CD14-positive monocyte (primary cell): ENCODE data around the gene LEMD3. TPM values are rescaled to one million over a fixed set of nuclear protein-coding genes. Genes with fewer than 3 reads are reported as not detected.
A peak's percentile ranks its signal among the peaks of the same experiment; 100 is the strongest.

Experiments used
- DNase-seq, 3 donors: peaks; one replicate each; pipeline ENCODE4 v3.0.0-alpha.2; 2011 to 2022
- H2AFZ ChIP-seq: 2 replicates; pipeline ENCODE4 v1.6.0; 2012; ENCODE audit warnings: mild to moderate bottlenecking, low read depth, low read length, inconsistent platforms; ENCODE audit not compliant: insufficient read depth, poor library complexity, severe bottlenecking
- H3K27ac ChIP-seq, 2 donors: 1 replicate in 1 of 2; 2 replicates in 1 of 2; pipeline ENCODE4 v1.5.1; 2012 to 2013; ENCODE audit warnings: low read length in 2 of 2, control low read depth in 1 of 2, inconsistent platforms in 1 of 2, low read depth in 1 of 2, mild to moderate bottlenecking in 1 of 2
- H3K27me3 ChIP-seq, 2 donors: one replicate each; pipeline versions ENCODE4 v1.6.0 to v1.6.1; 2011 to 2013; ENCODE audit warnings: low read length in 2 of 2; ENCODE audit not compliant: control insufficient read depth in 2 of 2, insufficient read depth in 2 of 2
- H3K36me3 ChIP-seq, 2 donors: replicated peaks in 1 of 2; 1 replicate in 1 of 2; 2 replicates in 1 of 2; pipeline versions ENCODE4 v1.5.1 to v1.6.1; 2012 to 2013; ENCODE audit warnings: low read length in 2 of 2, control low read depth in 1 of 2, inconsistent platforms in 1 of 2, mild to moderate bottlenecking in 1 of 2; ENCODE audit not compliant: insufficient read depth in 2 of 2, control insufficient read depth in 1 of 2
- H3K4me1 ChIP-seq, 2 donors: 1 replicate in 1 of 2; 2 replicates in 1 of 2; pipeline versions ENCODE4 v1.5.1 to v1.6.1; 2012 to 2013; ENCODE audit warnings: low read length in 2 of 2, control low read depth in 1 of 2, inconsistent platforms in 1 of 2, mild to moderate bottlenecking in 1 of 2, moderate library complexity in 1 of 2; ENCODE audit not compliant: insufficient read depth in 2 of 2, control insufficient read depth in 1 of 2
- H3K4me2 ChIP-seq: replicated peaks from 2 replicates; pipeline ENCODE3; 2012; ENCODE audit warnings: low read length, moderate library complexity, mild to moderate bottlenecking; ENCODE audit not compliant: poor library complexity, severe bottlenecking; ENCODE audit errors: extremely low read depth
- H3K4me3 ChIP-seq, 3 experiments: fragments of 200-600 bp in 1 of 3; sonication (generic) in 1 of 3; replicated peaks in 1 of 3; 1 replicate in 2 of 3; 2 replicates in 1 of 3; pipeline ENCODE4 v1.5.1; 2011 to 2013; ENCODE audit warnings: low read length in 3 of 3, mild to moderate bottlenecking in 3 of 3, control low read depth in 2 of 3, low read depth in 2 of 3, inconsistent platforms in 1 of 3, moderate library complexity in 1 of 3
- H3K79me2 ChIP-seq: 2 replicates; pipeline ENCODE4 v1.6.0; 2012; ENCODE audit warnings: mild to moderate bottlenecking, control low read depth, inconsistent platforms, low read length, moderate library complexity; ENCODE audit not compliant: insufficient read depth
- H3K9ac ChIP-seq: 2 replicates; pipeline ENCODE4 v1.6.0; 2017; ENCODE audit warnings: low read length, mild to moderate bottlenecking; ENCODE audit not compliant: insufficient read depth, poor library complexity, severe bottlenecking
- H3K9me3 ChIP-seq, 2 donors: replicated peaks in 1 of 2; 1 replicate in 1 of 2; 2 replicates in 1 of 2; pipeline versions ENCODE4 v1.5.1 to v1.6.1; 2012 to 2013; ENCODE audit warnings: low read length in 2 of 2, control low read depth in 1 of 2; ENCODE audit not compliant: control insufficient read depth in 1 of 2, insufficient read depth in 1 of 2
- H4K20me1 ChIP-seq: 2 replicates; pipeline ENCODE4 v1.6.0; 2012; ENCODE audit warnings: mild to moderate bottlenecking, low read length, control low read depth, moderate library complexity; ENCODE audit not compliant: insufficient read depth
- H3K27ac Mint-ChIP-seq, 7 donors: one replicate each; pipeline ENCODE4 v1.8.0; 2020; ENCODE audit warnings: mild to moderate bottlenecking in 7 of 7, mixed read lengths in 7 of 7, moderate library complexity in 6 of 7, inconsistent platforms in 2 of 7
- H3K27me3 Mint-ChIP-seq, 3 donors: one replicate each; pipeline ENCODE4 v1.8.0; 2021 to 2022; ENCODE audit warnings: low read depth in 3 of 3, mild to moderate bottlenecking in 3 of 3, mixed read lengths in 3 of 3, moderate library complexity in 3 of 3, inconsistent platforms in 1 of 3
- H3K36me3 Mint-ChIP-seq, 2 donors: one replicate each; pipeline ENCODE4 v1.8.0; 2020; ENCODE audit warnings: mixed read lengths in 2 of 2, inconsistent platforms in 1 of 2, mild to moderate bottlenecking in 1 of 2
- H3K4me1 Mint-ChIP-seq: one replicate; pipeline ENCODE4 v1.8.0; 2020; ENCODE audit warnings: mild to moderate bottlenecking, mixed read lengths
- H3K4me3 Mint-ChIP-seq, 2 donors: one replicate each; pipeline ENCODE4 v1.8.0; 2020; ENCODE audit warnings: mild to moderate bottlenecking in 2 of 2, mixed read lengths in 2 of 2, moderate library complexity in 1 of 2
- H3K9me3 Mint-ChIP-seq, 7 donors: one replicate each; pipeline ENCODE4 v1.8.0; 2020 to 2022; ENCODE audit warnings: mixed read lengths in 7 of 7, mild to moderate bottlenecking in 6 of 7, moderate library complexity in 6 of 7, inconsistent platforms in 2 of 7
- WGBS: methylation state at CpG from one replicate; pipeline ENCODE4 v1.1.5; 2013; ENCODE audit warnings: missing lambda C conversion rate; ENCODE audit not compliant: insufficient coverage; 5-methylcytosine and 5-hydroxymethylcytosine counted together
- intact Hi-C, 2 donors: fragments of 100-400 bp; cut with micrococcal nuclease; formaldehyde crosslinking; loops; one replicate each; pipeline versions ENCODE4 v1.15.0 to v1.15.1; 2023
- polyA plus RNA-seq, 3 donors: library from polyadenylated mRNA; depleted of rRNA in 1 of 3; unstranded in 2 of 3; stranded (reverse) in 1 of 3; fragments of 300-500 nt in 2 of 3; fragments of >200 nt in 1 of 3; fragmentation: Illumina TruSeq in 2 of 3; gene quantifications; 1 replicate in 2 of 3; 2 replicates in 1 of 3; pipeline ENCODE4 v1.2.3, GENCODE V29; 2012 to 2021
- TF ChIP-seq, protein P1 (sequence below): fragments of 200-600 bp; IDR thresholded peaks from one replicate; pipeline ENCODE4 v1.8.0; 2022; ENCODE audit warnings: antibody characterized with exemption, mild to moderate bottlenecking

LEMD3 gene
- polyA plus RNA-seq, 3 donors, result 11.3 to 12.3 (median 11.7) TPM

DNA sequence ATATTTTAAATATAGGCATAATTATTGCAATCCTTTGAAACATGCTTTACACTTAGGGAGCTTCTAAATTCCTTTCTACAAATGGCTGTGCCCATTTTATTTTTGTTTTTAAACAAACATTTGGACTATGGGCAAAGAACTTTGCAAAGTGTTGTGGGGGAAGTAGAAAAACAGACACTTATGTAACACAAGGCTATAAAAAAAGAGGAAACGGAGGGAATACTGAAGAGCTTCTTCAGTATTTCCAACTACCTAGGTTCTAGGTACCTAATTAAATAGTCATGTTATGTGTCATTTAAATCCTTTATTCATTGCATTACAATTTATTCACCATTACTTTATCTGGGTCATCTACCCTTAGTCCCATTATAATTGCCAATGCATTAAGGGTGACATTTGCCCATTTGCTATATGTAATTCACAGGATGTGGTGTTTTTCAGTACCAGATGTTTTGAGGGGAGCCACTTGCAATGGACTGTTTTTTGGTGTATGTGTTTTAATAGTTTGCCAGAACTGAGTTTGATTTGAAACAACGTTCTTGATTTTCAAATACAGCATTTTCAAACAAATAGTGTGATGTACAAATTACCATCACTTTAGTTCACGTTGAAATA, 107.6 kb downstream of the LEMD3 start:
- Histone ChIP-seq H3K4me1 (peaks cover 11 to 31% of the 10 kb centered on the region in 2 donors), H3K27ac (no peak overlapping the region), H4K20me1 (no peaks in the 10 kb centered on the region), H3K79me2 (peaks cover 26% of the 10 kb centered on the region), H3K9ac (no peak overlapping the region), H3K9me3 (no peaks in the 10 kb centered on the region), H3K4me2 (no peak overlapping the region), H2AFZ (no peak overlapping the region), H3K4me3 (no peak overlapping the region), H3K27me3 (no peaks in the 10 kb centered on the region), H3K36me3 (no peaks in the 10 kb centered on the region)
- Mint-ChIP-seq H3K36me3 (no peaks in the 10 kb centered on the region), H3K27ac (no peak overlapping the region), H3K27me3 (peaks cover 5 to 11% (median 10%) of the 10 kb centered on the region in 3 donors), H3K4me3 (no peak overlapping the region), H3K9me3 (peaks cover 0 to 4% (median 0%) of the 10 kb centered on the region in 7 donors), H3K4me1 (peaks cover 35% of the 10 kb centered on the region)
- TF ChIP-seq, protein P1, sequence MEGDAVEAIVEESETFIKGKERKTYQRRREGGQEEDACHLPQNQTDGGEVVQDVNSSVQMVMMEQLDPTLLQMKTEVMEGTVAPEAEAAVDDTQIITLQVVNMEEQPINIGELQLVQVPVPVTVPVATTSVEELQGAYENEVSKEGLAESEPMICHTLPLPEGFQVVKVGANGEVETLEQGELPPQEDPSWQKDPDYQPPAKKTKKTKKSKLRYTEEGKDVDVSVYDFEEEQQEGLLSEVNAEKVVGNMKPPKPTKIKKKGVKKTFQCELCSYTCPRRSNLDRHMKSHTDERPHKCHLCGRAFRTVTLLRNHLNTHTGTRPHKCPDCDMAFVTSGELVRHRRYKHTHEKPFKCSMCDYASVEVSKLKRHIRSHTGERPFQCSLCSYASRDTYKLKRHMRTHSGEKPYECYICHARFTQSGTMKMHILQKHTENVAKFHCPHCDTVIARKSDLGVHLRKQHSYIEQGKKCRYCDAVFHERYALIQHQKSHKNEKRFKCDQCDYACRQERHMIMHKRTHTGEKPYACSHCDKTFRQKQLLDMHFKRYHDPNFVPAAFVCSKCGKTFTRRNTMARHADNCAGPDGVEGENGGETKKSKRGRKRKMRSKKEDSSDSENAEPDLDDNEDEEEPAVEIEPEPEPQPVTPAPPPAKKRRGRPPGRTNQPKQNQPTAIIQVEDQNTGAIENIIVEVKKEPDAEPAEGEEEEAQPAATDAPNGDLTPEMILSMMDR, result no peak
- intact Hi-C loops, result no loop called here
- WGBS, result no CpG with 5 or more reads among the region's 3 CpGs
- DNase-seq, result peak in 2 of 3 donors; percentile 11 to 40

GRCh38 chr12:65277994-65278575, 108.7 kb downstream of the LEMD3 start:
- Histone ChIP-seq H4K20me1 (no peaks in the 10 kb centered on the region), H2AFZ (peak overlapping the region; percentile 99), H3K4me1 (peaks cover 11 to 37% of the 10 kb centered on the region in 2 donors), H3K4me2 (peak overlapping the region; percentile 99), H3K9ac (peak overlapping the region; percentile 74), H3K4me3 (peak overlapping the region; percentile 82 to 94 (median 89)), H3K36me3 (no peaks in the 10 kb centered on the region), H3K79me2 (peaks cover 36% of the 10 kb centered on the region), H3K27ac (no peak overlapping the region), H3K27me3 (no peaks in the 10 kb centered on the region), H3K9me3 (no peaks in the 10 kb centered on the region)
- 2% methylated on average over 16 of the region's 23 CpGs for WGBS
- peaks cover 0 to 4% (median 0%) of the 10 kb centered on the region in 7 donors for H3K9me3 Mint-ChIP-seq
- TF ChIP-seq, protein P1, result no peak
- H3K27me3 Mint-ChIP-seq, result peaks cover 4 to 11% (median 9%) of the 10 kb centered on the region in 3 donors
- H3K4me3 Mint-ChIP-seq, result peak overlapping the region; percentile 84 to 89
- no peak overlapping the region for H3K27ac Mint-ChIP-seq
- no peak for DNase-seq
- no peaks in the 10 kb centered on the region for H3K36me3 Mint-ChIP-seq
- H3K4me1 Mint-ChIP-seq, result peaks cover 43% of the 10 kb centered on the region
- intact Hi-C loops, result no loop called here
